Embryonic facial prominence (tissue), 1 donor: Measurements from ENCODE around the gene BTBD9.

ENCODE experiments used
- DNase-seq: peaks from one replicate; pipeline ENCODE4 v3.0.0-alpha.2; 2016; ENCODE audit errors: extremely low spot score

BTBD9 gene

GRCh38 chr6:38290133-38290799 is 349.5 kb downstream of the BTBD9 start:
- DNase-seq = no peak

- no peak for DNase-seq
These were observed 352.2 kb downstream of the BTBD9 start for GRCh38 chr6:38287487-38287886.

- no peak for DNase-seq
These were observed 354.8 kb downstream of the BTBD9 start for GRCh38 chr6:38284802-38285394.

GRCh38 chr6:38283734-38284362 is 355.9 kb downstream of the BTBD9 start:
- no peak for DNase-seq

GRCh38 chr6:38282911-38283310 is 356.8 kb downstream of the BTBD9 start:
- no peak for DNase-seq

GRCh38 chr6:38281126-38281525 is 358.6 kb downstream of the BTBD9 start:
- DNase-seq = no peak

GRCh38 chr6:38279963-38280588 is 359.7 kb downstream of the BTBD9 start:
- no peak for DNase-seq

GRCh38 chr6:38279423-38279822 is 360.3 kb downstream of the BTBD9 start:
- no peak for DNase-seq

- DNase-seq = no peak
These were observed 366.4 kb downstream of the BTBD9 start for GRCh38 chr6:38273325-38273724.

- no peak for DNase-seq
These were observed 367.5 kb downstream of the BTBD9 start for GRCh38 chr6:38272222-38272621.

- no peak for DNase-seq
These were observed 368.6 kb downstream of the BTBD9 start for GRCh38 chr6:38271081-38271480.

GRCh38 chr6:38270367-38270766 is 369.4 kb downstream of the BTBD9 start:
- no peak for DNase-seq

- DNase-seq = no peak
These were observed 370.1 kb downstream of the BTBD9 start for GRCh38 chr6:38269461-38270172.

- DNase-seq = no peak
These were observed 371.4 kb downstream of the BTBD9 start for GRCh38 chr6:38268342-38268741.

- no peak for DNase-seq
These were observed 372.8 kb downstream of the BTBD9 start for GRCh38 chr6:38266921-38267354.

- no peak for DNase-seq
These were observed 375.1 kb downstream of the BTBD9 start for GRCh38 chr6:38264605-38265004.

GRCh38 chr6:38262609-38263008 is 377.1 kb downstream of the BTBD9 start:
- DNase-seq = no peak

GRCh38 chr6:38262026-38262425 is 377.7 kb downstream of the BTBD9 start:
- peak; percentile 43 for DNase-seq

- no peak for DNase-seq
These were observed 378.1 kb downstream of the BTBD9 start for GRCh38 chr6:38261626-38262025.

GRCh38 chr6:38259736-38260135 is 380.0 kb downstream of the BTBD9 start:
- no peak for DNase-seq

GRCh38 chr6:38248500-38249234 is 391.1 kb downstream of the BTBD9 start:
- DNase-seq = no peak
